AG09309 (cell line): ENCODE data around the gene OR7C2.

Source experiments
- DNase-seq: peaks from one replicate; pipeline ENCODE4 v3.0.0-alpha.2; 2010; ENCODE audit warnings: low read depth
- H3K4me3 ChIP-seq: 2 replicates; pipeline ENCODE4 v1.5.1; 2011; ENCODE audit warnings: mild to moderate bottlenecking, low read depth, low read length, moderate library complexity; ENCODE audit not compliant: control insufficient read depth
- CTCF ChIP-seq: IDR thresholded peaks from 2 replicates; pipeline ENCODE4 v1.5.1; 2011; ENCODE audit warnings: mild to moderate bottlenecking, low read depth, low read length, inconsistent platforms; ENCODE audit not compliant: insufficient read depth, control insufficient read depth; ENCODE audit errors: missing control alignments

The OR7C2 gene

GRCh38 chr19:14941189-14941588, at the start of gene OR7C2:
Gene OR7C2, plus strand, starts transcription at chr19:14941489. Its CDS starts 0 bp downstream, at chr19:14941489.
- no peak within 1 kb of the TSS for H3K4me3 ChIP-seq
- no peak for TF ChIP-seq CTCF
- DNase-seq: no peak

GRCh38 chr19:14901675-14902260, 39.5 kb upstream of the OR7C2 start:
- DNase-seq: no peak
- no peak for TF ChIP-seq CTCF
- H3K4me3 ChIP-seq: no peak overlapping the region

- H3K4me3 ChIP-seq: no peak overlapping the region
- no peak for DNase-seq
- TF ChIP-seq CTCF: no peak
Observed at GRCh38 chr19:14906711-14907110, 34.6 kb upstream of the OR7C2 start.

- no peak for TF ChIP-seq CTCF
- no peak overlapping the region for H3K4me3 ChIP-seq
- no peak for DNase-seq
Observed at GRCh38 chr19:14915116-14915515, 26.2 kb upstream of the OR7C2 start.

- H3K4me3 ChIP-seq: no peak overlapping the region
- DNase-seq: no peak
- TF ChIP-seq CTCF: no peak
Observed at GRCh38 chr19:14916848-14917247, 24.4 kb upstream of the OR7C2 start.

GRCh38 chr19:14933506-14933905, 7.8 kb upstream of the OR7C2 start:
- H3K4me3 ChIP-seq: no peak overlapping the region
- DNase-seq: no peak
- no peak for TF ChIP-seq CTCF

GRCh38 chr19:14940266-14940665, 1.0 kb upstream of the OR7C2 start:
- DNase-seq: no peak
- TF ChIP-seq CTCF: no peak
- no peak overlapping the region for H3K4me3 ChIP-seq
